ENCODE data around the gene MGAT4D.
"Not testable (repeated sequence)": the region's sequence is repeated elsewhere in the genome, so short reads cannot be mapped to it uniquely, and the experiment has no call there.

The MGAT4D gene

GRCh38 chr4:140427919-140428471 is 70.1 kb downstream of the MGAT4D start:
- DNase-seq, result no peak

DNA sequence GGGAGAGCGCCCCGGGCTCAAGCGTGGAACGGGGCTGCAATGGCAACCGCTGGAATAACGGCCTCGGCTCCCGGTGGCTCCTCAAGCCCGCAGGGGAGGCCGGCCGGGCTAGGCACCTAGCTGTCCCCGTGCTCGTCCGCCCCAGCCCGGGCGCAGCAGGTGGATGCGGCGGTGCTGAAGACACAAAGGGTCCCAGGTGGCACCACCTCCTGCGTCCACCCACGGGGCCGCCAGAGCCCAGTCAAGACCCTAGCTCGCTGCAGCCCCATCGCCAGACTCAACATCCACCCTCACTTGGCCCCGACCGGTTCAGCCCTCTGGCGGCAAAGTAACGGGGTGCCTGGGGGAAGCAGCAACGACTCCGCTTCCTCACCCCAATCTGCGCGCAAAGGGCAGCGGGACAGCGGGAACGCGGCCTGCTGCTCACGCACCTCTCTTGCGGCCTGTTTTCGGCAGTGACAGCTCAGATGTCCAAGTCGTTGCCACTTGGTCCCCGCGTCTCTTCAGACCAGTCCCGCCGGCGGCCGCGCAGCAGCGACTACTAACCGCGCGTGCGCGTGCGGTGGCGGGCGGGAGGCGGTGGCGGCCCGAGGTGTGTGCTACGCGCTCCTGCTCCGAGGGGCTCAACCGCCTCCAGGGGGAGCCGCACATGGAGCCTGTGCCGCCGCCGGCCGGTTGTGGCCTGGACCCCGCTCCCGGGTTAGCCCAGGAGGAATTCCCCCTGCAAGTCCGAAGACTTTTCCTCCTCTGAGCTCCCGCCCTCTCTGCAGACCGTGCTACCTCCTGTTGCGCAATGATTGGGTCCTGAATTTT is 70.8 kb downstream of the MGAT4D start, which contains the start of gene CLGN:
Gene CLGN (minus strand): TSS at position 543 of the 813 bp plus-strand sequence. CDS start 14,570 bp downstream, outside the sequence.
- DNase-seq, result peak; percentile 7

- no peak for DNase-seq
Measured at GRCh38 chr4:140426610-140427105, 71.4 kb downstream of the MGAT4D start.

DNA sequence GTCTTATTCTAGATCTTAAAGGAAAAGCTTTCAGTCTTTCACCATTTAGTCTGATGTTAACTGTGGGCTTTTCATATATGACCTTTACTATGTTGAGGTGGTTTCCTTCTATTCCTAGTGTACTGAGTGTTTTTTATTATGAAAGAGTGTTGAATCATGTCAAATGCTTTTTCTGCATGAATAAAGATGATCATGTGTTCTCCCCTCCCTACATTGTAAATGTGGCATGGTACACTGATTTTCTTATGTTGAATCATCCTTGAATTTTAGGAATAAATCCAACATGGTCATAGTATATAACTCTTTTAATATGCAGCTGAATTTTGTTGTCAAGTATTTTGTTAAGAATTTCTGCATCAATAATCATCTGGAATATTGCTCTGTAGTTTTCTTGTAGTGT is 75.0 kb downstream of the MGAT4D start:
- no peak for DNase-seq

DNA sequence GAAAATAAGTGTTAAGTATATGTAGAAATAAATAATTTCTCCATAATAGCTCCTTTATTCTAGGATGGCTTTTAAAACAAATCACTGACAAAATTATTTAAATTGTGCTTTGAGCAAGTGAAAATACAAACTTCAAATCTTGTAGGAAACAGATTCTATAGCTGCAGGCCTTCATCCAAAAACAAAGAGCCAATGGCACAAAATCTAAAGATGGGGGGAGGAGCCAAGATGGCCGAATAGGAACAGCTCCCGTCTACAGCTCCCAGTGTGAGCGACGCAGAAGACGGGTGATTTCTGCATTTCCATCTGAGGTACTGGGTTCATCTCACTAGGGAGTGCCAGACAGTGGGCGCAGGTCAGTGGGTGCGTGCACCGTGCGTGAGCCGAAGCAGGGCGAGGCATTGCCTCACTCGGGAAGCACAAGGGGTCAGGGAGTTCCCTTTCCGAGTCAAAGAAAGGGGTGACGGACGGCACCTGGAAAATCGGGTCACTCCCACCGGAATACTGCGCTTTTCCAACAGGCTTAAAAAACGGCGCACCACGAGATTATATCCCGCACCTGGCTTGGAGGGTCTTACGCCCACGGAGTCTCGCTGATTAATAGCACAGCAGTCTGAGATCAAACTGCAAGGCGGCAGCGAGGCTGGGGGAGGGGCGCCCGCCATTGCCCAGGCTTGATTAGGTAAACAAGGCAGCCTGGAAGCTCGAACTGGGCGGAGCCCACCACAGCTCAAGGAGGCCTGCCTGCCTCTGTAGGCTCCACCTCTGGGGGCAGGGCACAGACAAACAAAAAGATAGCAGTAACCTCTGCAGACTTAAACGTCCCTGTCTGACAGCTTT is 84.7 kb downstream of the MGAT4D start:
- DNase-seq, result not testable (repeated sequence)

DNA sequence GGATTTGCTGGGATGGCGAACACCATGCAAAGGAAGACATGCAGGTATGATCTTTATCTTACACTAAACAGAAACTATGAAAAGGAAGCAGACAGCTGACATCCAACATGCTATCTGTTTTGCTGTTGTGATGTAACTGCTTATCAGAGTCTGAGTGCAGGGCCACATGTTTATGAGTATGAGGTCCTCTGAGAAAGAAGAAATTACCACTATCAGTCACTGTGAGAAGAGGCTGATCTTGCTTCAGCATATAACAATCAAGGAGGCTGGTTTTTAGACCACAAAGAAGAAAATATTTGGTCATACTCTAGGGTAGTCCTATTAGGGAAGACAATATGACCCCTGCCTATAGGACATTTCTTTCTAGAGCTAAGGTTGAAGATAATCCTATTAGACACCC is 89.1 kb downstream of the MGAT4D start:
- no peak for DNase-seq

DNA sequence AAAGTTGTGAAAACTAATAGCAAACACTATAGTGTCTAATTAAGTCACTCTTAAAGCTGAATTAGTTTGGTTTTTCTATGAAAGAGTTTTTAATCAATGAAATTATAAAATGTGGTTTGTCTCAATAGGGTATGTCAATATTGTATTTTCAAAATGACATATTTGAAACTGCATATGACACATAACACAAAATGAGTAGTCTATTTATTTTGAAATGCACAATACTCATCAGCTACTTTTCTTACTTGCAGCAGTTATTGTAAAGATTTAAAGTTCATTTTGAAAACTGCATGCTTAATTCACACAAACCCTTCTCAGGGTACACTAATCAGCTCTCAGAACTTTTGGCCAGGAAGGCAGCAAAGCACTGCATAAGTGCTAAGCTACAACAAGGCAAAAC is 91.8 kb downstream of the MGAT4D start:
- no peak for DNase-seq

DNA sequence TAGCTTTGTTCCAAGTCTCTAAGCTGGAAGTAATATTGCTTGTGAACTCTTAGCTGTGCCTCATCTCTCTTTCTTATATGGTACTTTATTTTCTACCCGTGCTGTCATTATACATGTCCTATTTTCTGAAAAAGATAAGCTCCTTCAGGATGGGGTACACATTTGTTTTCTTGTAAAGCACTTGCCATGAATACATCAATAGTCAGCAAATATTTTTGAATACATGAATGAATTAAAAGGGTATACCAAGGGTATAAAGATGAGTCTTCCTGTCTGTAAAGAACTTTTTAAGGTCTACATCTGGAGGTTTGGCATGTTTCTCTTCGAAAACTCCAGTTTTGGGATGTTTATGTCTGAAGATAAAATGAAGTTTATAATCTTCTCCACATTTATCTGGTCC is 98.0 kb downstream of the MGAT4D start:
- no peak for DNase-seq

DNA sequence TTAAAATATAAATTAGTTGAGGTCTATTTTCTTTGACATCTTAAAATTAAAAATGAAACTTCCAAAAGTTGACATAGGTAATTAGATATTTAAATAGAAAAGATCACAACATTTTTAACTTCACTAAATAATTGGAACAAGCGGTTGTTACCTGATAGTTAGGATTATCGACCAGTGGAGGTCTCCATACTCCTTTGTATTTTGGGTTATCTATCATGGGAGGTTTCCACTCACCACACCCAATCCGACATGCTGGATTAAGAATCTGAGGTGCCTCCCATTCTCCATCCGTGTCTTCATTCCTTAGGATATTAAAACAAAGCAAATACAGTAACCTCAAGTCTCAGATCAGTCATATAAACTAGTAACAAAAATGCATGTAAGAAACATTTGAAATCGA is 102.4 kb downstream of the MGAT4D start:
- DNase-seq, result no peak

Data from effector CD8-positive, alpha-beta T cell (primary cell).